GM12878 (cell line): ENCODE data around the gene SLC37A3. TPM values are rescaled to one million over a fixed set of nuclear protein-coding genes. Genes with fewer than 3 reads are reported as not detected.
"Not testable (repeated sequence)": the region's sequence is repeated elsewhere in the genome, so short reads cannot be mapped to it uniquely, and the experiment has no call there.

Experiments used
- ATAC-seq: fragments of 200-7000 bp; cut with Tn5 transposase; 3 replicates; pipeline ENCODE4 v1.9.1; 2020; ENCODE audit warnings: mild to moderate bottlenecking, moderate library complexity
- BruUV-seq: library from RNA; stranded (reverse); fragments of 400-500 nt; replicated peaks from 2 replicates; lab custom pipeline; 2021; lab: Mats Ljungman, UMichigan
- CTCF ChIA-PET: fragments of 300-600 bp; sonication (Branson Sonifier 250); formaldehyde crosslinking; extraction: SDS; loops from one replicate; lab custom pipeline; 2021; ENCODE audit warnings: inconsistent platforms; lab: Yijun Ruan, JAX
- POLR2A ChIA-PET: fragments of 350-600 bp; formaldehyde crosslinking; extraction: SDS; loops from one replicate; lab custom pipeline; 2021; ENCODE audit warnings: inconsistent platforms; lab: Charles Lee
- RAD21 ChIA-PET: fragments of 300-600 bp; sonication (Branson Sonifier 250); formaldehyde crosslinking; loops from one replicate; lab custom pipeline; 2023; ENCODE audit warnings: antibody characterized with exemption; ENCODE audit not compliant: unreplicated experiment; lab: Charles Lee
- SMC1A ChIA-PET: fragments of 300-600 bp; sonication (Branson Sonifier 250); formaldehyde crosslinking; loops from one replicate; lab custom pipeline; 2023; ENCODE audit not compliant: unreplicated experiment, uncharacterized antibody; lab: Charles Lee
- DNase-seq: peaks from one replicate; pipeline ENCODE4 v3.0.0-alpha.2; 2011; ENCODE audit warnings: low read depth, low spot score
- FAIRE-seq: peaks from 3 replicates; lab custom pipeline; 2011; peaks lifted over from hg19 to GRCh38; lab: Jason Lieb, UNC
- H2AFZ ChIP-seq: 2 replicates; pipeline ENCODE4 v1.6.0; 2011; ENCODE audit warnings: low read depth, low read length, control low read depth; ENCODE audit not compliant: control insufficient read depth
- H3K27ac ChIP-seq: 2 replicates; pipeline ENCODE4 v1.5.1; 2011; ENCODE audit warnings: control low read depth; ENCODE audit not compliant: control insufficient read depth, insufficient read depth
- H3K27me3 ChIP-seq, 2 experiments: replicated peaks in 1 of 2; 2 replicates each; pipeline versions ENCODE4 v1.6.0 to v1.6.1; 2011; ENCODE audit warnings: low read length in 1 of 2; ENCODE audit not compliant: control insufficient read depth in 2 of 2, insufficient read depth in 2 of 2
- H3K36me3 ChIP-seq, 2 experiments: 2 replicates each; pipeline ENCODE4 v1.5.1; 2011; ENCODE audit warnings: low read length in 1 of 2; ENCODE audit not compliant: control insufficient read depth in 2 of 2, insufficient read depth in 2 of 2
- H3K4me1 ChIP-seq: 2 replicates; pipeline ENCODE4 v1.6.1; 2011; ENCODE audit warnings: mild to moderate bottlenecking, low read length, moderate library complexity, mixed read lengths; ENCODE audit not compliant: control insufficient read depth, insufficient read depth
- H3K4me2 ChIP-seq: 2 replicates; pipeline ENCODE4 v1.6.0; 2011; ENCODE audit warnings: control low read depth; ENCODE audit not compliant: control insufficient read depth, insufficient read depth
- H3K4me3 ChIP-seq: fragments of 200-600 bp; sonication (generic); 2 replicates; pipeline ENCODE4 v1.5.1; 2016
- H3K79me2 ChIP-seq: 2 replicates; pipeline ENCODE4 v1.6.0; 2011; ENCODE audit warnings: low read length; ENCODE audit not compliant: control insufficient read depth, insufficient read depth
- H3K9ac ChIP-seq: 2 replicates; pipeline ENCODE4 v1.8.0; 2011; ENCODE audit warnings: low read length, control low read depth, mixed read lengths; ENCODE audit not compliant: control insufficient read depth, insufficient read depth
- H3K9me3 ChIP-seq: replicated peaks from 3 replicates; pipeline ENCODE4 v1.5.1; 2011; ENCODE audit warnings: mild to moderate bottlenecking, low read length; ENCODE audit not compliant: control insufficient read depth, insufficient read depth
- H4K20me1 ChIP-seq: 2 replicates; pipeline ENCODE4 v1.6.0; 2011; ENCODE audit not compliant: control insufficient read depth, insufficient read depth
- BCLAF1 ChIP-seq: fragments of 450-650 bp; IDR thresholded peaks from 2 replicates; pipeline ENCODE4 v1.6.1; 2017; ENCODE audit warnings: antibody characterized with exemption, mild to moderate bottlenecking, moderate library complexity
- GATAD2B ChIP-seq: fragments of 450-650 bp; conservative IDR thresholded peaks from 2 replicates; pipeline ENCODE4 v1.6.1; 2017; ENCODE audit warnings: low read depth, mild to moderate bottlenecking, moderate library complexity
- POLR2A ChIP-seq: IDR thresholded peaks from 2 replicates; pipeline ENCODE4 v1.6.1; 2011; ENCODE audit warnings: low read depth, mild to moderate bottlenecking, low read length
- SIN3A ChIP-seq: IDR thresholded peaks from 2 replicates; pipeline ENCODE4 v1.6.1; 2012; ENCODE audit warnings: low read depth, low read length, improper control_type of control experiment
- ZBTB33 ChIP-seq: fragments of 450-650 bp; IDR thresholded peaks from 2 replicates; pipeline ENCODE4 v1.6.1; 2017; ENCODE audit warnings: mild to moderate bottlenecking
- ZNF384 ChIP-seq: IDR thresholded peaks from 2 replicates; pipeline ENCODE4 v1.6.1; 2012; ENCODE audit warnings: low read depth, mild to moderate bottlenecking, low read length, improper control_type of control experiment, borderline replicate concordance
- WGBS: methylation state at CpG from one replicate; pipeline ENCODE4 v1.1.6; 2016; ENCODE audit warnings: low lambda C conversion rate; ENCODE audit not compliant: insufficient replicate concordance, insufficient coverage; ENCODE audit errors: missing lambda C conversion rate; 5-methylcytosine and 5-hydroxymethylcytosine counted together
- in situ Hi-C: fragments of 300-500 bp; cut with MboI; formaldehyde crosslinking; loops from 9 replicates; pipeline ENCODE4 v1.14.3; 2018; ENCODE audit warnings: mixed read lengths
- intact Hi-C: fragments of 100-400 bp; cut with micrococcal nuclease; formaldehyde crosslinking; loops from one replicate; pipeline ENCODE4 v1.14.2; 2022; ENCODE audit not compliant: unreplicated experiment
- polyA plus RNA-seq, 11 experiments: library from polyadenylated mRNA; depleted of rRNA in 4 of 11; unstranded in 6 of 11; stranded (reverse) in 5 of 11; fragments of >200 nt; fragmentation: Nextera tagmentation in 4 of 11; fragmentation: Illumina TruSeq in 1 of 11; extraction: Ambion mirVana in 4 of 11; extraction: Trizol in 1 of 11; gene quantifications; 1 replicate in 1 of 11; 2 replicates in 10 of 11; pipeline versions ENCODE4 v1.2.1 to v1.2.3, GENCODE V29; 2011 to 2016; ENCODE audit warnings: inconsistent platforms in 2 of 11, missing spikeins in 2 of 11, low read depth in 1 of 11
- total RNA-seq, 4 experiments: library from RNA; depleted of rRNA in 3 of 4; stranded (reverse); fragments of >200 nt in 3 of 4; fragmentation: Illumina TruSeq in 1 of 4; extraction: Trizol in 1 of 4; gene quantifications; 2 replicates each; pipeline versions ENCODE4 v1.2.1 to v1.2.3, GENCODE V29; 2013 to 2021
- TF ChIP-seq, protein P1 (sequence below): IDR thresholded peaks from 2 replicates; pipeline ENCODE4 v1.6.1; 2012; ENCODE audit warnings: improper control_type of control experiment, low read depth, low read length; ENCODE audit not compliant: insufficient replicate concordance

SLC37A3 gene
- total and polyA plus RNA-seq, 10 of the 15 experiments (the other 5 are each of a cell fraction or from before 2014, with no cell fraction given), result 3.7 to 13.6 (median 11.0) TPM

DNA sequence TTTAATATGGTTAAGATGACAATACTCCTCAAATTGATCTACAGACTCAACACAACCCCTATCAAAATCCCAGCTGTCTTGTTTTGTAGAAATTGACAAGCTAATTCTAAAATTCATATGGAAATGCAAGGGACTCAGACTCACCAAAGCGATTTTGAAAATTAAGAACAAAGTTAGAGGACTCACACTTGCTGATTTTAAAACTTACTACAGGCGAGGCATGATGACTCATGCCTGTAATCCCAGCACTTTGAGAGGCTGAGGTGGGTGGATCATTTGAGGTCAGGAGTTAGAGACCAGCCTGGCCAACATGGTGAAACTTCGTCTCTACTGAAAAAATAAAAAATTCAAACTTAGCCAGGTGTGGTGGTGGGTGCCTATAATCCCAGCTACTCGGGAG is 78.3 kb downstream of the SLC37A3 start:
- SMC1A ChIA-PET, H3K27ac ChIP-seq, H3K9me3 ChIP-seq, POLR2A ChIA-PET, H4K20me1 ChIP-seq, ATAC-seq, H3K36me3 ChIP-seq, FAIRE-seq, DNase-seq, H3K9ac ChIP-seq, BruUV-seq, in situ Hi-C loops, H3K4me2 ChIP-seq, H3K79me2 ChIP-seq, intact Hi-C loops, H2AFZ ChIP-seq, H3K4me3 ChIP-seq, RAD21 ChIA-PET, H3K27me3 ChIP-seq, H3K4me1 ChIP-seq, CTCF ChIA-PET: not testable (repeated sequence)
- 29% methylated on average over 4 of the region's 4 CpGs for WGBS

DNA sequence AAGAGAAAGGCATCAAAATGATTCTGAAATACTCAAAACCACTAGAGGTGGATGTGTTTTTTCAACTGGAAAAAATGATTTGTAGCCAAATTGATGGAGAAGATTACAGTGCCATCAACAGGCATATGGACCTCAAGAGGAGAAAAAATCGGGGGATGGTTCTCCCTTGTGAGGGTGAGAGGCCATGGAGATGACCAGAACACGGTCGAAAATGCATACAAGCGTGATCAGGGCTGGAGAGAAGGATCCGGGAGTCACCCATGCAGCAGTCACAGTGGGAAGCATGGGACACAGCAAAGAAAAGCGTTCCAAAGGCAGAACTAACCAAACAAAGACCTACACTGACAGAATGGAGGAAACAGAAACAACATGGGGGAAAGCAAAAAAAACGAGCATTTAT is 80.3 kb downstream of the SLC37A3 start:
- RAD21 ChIA-PET, result no interaction called here
- Histone ChIP-seq H2AFZ (no peak overlapping the region), H3K4me2 (no peak overlapping the region), H3K27me3 (no peaks in the 10 kb centered on the region; a peak in 1 of 4 replicates), H3K79me2 (no peaks in the 10 kb centered on the region), H3K4me3 (no peak overlapping the region), H3K9me3 (no peaks in the 10 kb centered on the region; the same call in 2 of the 3 replicates), H3K9ac (no peak overlapping the region), H3K27ac (no peak overlapping the region), H3K4me1 (no peaks in the 10 kb centered on the region), H4K20me1 (no peaks in the 10 kb centered on the region), H3K36me3 (no peaks in the 10 kb centered on the region)
- FAIRE-seq, result no peak
- POLR2A ChIA-PET, result no interaction called here
- BruUV-seq, result no TSS peak
- SMC1A ChIA-PET, result no interaction called here
- CTCF ChIA-PET, result no interaction called here
- WGBS, result 52% methylated on average over 7 of the region's 7 CpGs
- DNase-seq, result no peak
- no peak for ATAC-seq
- in situ Hi-C loops (no loop called here), intact Hi-C loops (no loop called here)
- TF ChIP-seq ZNF384, result no peak
- no peak for TF ChIP-seq GATAD2B
- no peak for TF ChIP-seq SIN3A
- TF ChIP-seq, protein P1, sequence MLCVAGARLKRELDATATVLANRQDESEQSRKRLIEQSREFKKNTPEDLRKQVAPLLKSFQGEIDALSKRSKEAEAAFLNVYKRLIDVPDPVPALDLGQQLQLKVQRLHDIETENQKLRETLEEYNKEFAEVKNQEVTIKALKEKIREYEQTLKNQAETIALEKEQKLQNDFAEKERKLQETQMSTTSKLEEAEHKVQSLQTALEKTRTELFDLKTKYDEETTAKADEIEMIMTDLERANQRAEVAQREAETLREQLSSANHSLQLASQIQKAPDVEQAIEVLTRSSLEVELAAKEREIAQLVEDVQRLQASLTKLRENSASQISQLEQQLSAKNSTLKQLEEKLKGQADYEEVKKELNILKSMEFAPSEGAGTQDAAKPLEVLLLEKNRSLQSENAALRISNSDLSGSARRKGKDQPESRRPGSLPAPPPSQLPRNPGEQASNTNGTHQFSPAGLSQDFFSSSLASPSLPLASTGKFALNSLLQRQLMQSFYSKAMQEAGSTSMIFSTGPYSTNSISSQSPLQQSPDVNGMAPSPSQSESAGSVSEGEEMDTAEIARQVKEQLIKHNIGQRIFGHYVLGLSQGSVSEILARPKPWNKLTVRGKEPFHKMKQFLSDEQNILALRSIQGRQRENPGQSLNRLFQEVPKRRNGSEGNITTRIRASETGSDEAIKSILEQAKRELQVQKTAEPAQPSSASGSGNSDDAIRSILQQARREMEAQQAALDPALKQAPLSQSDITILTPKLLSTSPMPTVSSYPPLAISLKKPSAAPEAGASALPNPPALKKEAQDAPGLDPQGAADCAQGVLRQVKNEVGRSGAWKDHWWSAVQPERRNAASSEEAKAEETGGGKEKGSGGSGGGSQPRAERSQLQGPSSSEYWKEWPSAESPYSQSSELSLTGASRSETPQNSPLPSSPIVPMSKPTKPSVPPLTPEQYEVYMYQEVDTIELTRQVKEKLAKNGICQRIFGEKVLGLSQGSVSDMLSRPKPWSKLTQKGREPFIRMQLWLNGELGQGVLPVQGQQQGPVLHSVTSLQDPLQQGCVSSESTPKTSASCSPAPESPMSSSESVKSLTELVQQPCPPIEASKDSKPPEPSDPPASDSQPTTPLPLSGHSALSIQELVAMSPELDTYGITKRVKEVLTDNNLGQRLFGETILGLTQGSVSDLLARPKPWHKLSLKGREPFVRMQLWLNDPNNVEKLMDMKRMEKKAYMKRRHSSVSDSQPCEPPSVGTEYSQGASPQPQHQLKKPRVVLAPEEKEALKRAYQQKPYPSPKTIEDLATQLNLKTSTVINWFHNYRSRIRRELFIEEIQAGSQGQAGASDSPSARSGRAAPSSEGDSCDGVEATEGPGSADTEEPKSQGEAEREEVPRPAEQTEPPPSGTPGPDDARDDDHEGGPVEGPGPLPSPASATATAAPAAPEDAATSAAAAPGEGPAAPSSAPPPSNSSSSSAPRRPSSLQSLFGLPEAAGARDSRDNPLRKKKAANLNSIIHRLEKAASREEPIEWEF, result no peak
- no peak for TF ChIP-seq BCLAF1
- TF ChIP-seq ZBTB33, result no peak
- TF ChIP-seq POLR2A, result no peak
